Stimulated activated CD8-positive, alpha-beta memory T cell treated with anti-CD3 and anti-CD28 coated beads, Interleukin-12 subunit alpha, Interleukin-12 subunit beta, amount 100 ng/mL, for 4 hours (primary cell): ENCODE results near the gene IQCK.

Experiments
- DNase-seq: peaks from one replicate; pipeline ENCODE4 v3.0.0-alpha.2; 2020; ENCODE audit warnings: low read depth

Gene IQCK

GRCh38 chr16:19805459-19806162, 87.5 kb downstream of the IQCK start:
- no peak for DNase-seq

- no peak for DNase-seq
These were observed 90.1 kb downstream of the IQCK start for GRCh38 chr16:19808061-19808641.

- no peak for DNase-seq
These were observed 91.1 kb downstream of the IQCK start for GRCh38 chr16:19809121-19809635.

- no peak for DNase-seq
These were observed 91.6 kb downstream of the IQCK start for GRCh38 chr16:19809693-19810092.

GRCh38 chr16:19810817-19811731, 93.0 kb downstream of the IQCK start:
- no peak for DNase-seq

- DNase-seq, result no peak
These were observed 94.9 kb downstream of the IQCK start for GRCh38 chr16:19812986-19813385.

GRCh38 chr16:19815418-19815817, 97.3 kb downstream of the IQCK start:
- DNase-seq, result no peak

- DNase-seq, result no peak
These were observed 99.1 kb downstream of the IQCK start for GRCh38 chr16:19817122-19817521.

GRCh38 chr16:19817875-19818274, 99.8 kb downstream of the IQCK start:
- DNase-seq, result no peak

- no peak for DNase-seq
These were observed 104.5 kb downstream of the IQCK start for GRCh38 chr16:19822533-19822932.

- DNase-seq, result no peak
These were observed 105.3 kb downstream of the IQCK start for GRCh38 chr16:19823322-19823721.

- DNase-seq, result no peak
These were observed 106.1 kb downstream of the IQCK start for GRCh38 chr16:19824216-19824615.

GRCh38 chr16:19829844-19830692, 112.0 kb downstream of the IQCK start:
- DNase-seq, result no peak

- DNase-seq, result no peak
These were observed 113.0 kb downstream of the IQCK start for GRCh38 chr16:19830902-19831560.

GRCh38 chr16:19831678-19832077, 113.6 kb downstream of the IQCK start:
- DNase-seq, result no peak

- DNase-seq, result no peak
These were observed 115.1 kb downstream of the IQCK start for GRCh38 chr16:19833176-19833575.

GRCh38 chr16:19833581-19833980, 115.5 kb downstream of the IQCK start:
- DNase-seq, result no peak

- DNase-seq, result no peak
These were observed 117.1 kb downstream of the IQCK start for GRCh38 chr16:19835196-19835595.

GRCh38 chr16:19835968-19836421, 117.9 kb downstream of the IQCK start:
- DNase-seq, result no peak

GRCh38 chr16:19837331-19837980, 119.4 kb downstream of the IQCK start:
- DNase-seq, result no peak
